GM21447 (cell line): ENCODE data around the gene HTT-AS.
"Not testable (repeated sequence)": the region's sequence is repeated elsewhere in the genome, so short reads cannot be mapped to it uniquely, and the experiment has no call there.

Experiments used
- ATAC-seq: cut with Tn5 transposase; IDR thresholded peaks from one replicate; pipeline ENCODE4 v1.9.1; 2021; ENCODE audit not compliant: unreplicated experiment

HTT-AS gene

GRCh38 chr4:3054169-3054759 is 20.1 kb downstream of the HTT-AS start:
- ATAC-seq = no peak

GRCh38 chr4:3051141-3051897 is 23.0 kb downstream of the HTT-AS start:
- not testable (repeated sequence) for ATAC-seq

DNA sequence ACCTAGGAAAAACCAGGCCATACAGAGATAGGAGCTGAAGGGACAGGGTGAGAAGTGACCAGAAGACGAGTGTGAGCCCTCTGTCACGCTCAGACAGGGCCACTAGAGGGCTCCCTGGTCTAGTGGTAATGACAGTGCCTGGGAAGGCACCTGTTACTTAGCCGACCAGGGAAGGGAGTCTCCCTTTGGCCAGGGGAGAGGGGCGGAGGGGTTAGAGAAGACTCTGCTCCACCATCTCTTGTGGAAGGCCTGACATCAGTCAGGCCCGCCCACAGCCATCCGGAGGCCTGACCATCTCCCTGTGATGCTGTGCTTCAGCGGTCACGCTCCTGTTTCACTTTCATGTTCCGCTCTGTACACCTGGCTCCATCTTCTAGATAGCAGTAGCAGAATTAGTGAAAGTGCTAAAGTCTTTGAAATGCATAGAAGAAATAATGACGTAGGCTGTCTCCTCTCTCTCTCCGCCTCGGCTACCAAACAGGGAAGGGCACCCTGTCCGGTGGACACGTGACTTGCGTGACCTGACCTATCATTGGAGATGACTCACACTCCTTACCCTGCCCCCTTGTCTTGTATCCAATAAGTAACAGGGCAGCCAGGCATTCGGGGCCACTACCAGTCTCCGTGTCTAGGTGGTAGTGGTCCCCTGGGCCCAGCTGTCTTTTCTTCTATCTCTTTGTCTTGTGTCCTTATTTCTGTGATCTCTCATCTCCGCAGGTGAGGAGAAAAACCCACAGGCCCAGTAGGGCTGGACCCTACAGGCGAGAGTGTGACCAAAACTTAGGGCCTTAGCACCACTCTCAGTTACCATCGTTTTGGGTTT is 26.7 kb downstream of the HTT-AS start:
- ATAC-seq = peak; percentile 91

- no peak for ATAC-seq
Observed at GRCh38 chr4:3046623-3047022, 27.7 kb downstream of the HTT-AS start.

GRCh38 chr4:3046162-3046561 is 28.2 kb downstream of the HTT-AS start:
- no peak for ATAC-seq

GRCh38 chr4:3044870-3045819 is 29.2 kb downstream of the HTT-AS start:
- no peak for ATAC-seq

DNA sequence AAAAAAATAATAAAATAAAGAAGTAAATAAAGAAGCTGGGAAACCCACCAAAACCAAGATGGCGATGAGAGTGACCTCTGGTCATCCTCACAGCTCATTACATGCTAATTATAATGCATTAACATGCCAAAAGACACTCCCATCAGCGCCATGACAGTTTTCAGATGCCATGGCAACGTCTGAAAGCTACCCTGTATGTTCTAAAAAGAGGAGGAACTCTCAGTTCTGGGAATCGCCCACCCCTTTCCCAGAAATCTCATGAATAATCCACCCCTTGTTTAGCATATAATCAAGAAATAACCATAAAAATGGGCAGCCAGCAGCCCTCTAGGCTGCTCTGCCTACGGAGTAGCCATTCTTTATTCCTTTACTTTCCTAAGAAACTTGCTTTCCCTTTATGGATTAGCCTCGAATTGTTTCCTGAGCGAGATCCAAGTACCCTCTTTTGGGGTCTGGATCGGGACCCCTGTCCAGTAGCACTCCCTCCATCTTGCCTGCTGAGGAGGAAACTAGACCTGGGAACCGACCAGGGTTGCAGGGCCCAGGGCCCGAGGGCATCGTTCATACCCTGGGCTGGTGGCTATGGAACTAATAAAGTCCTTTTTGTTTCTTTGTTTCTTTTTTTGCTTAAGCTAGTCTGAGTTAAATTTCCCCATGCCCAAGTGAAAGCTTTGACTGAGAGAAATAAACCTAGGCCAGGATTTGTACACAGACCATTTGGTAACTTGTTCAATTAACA is 30.9 kb downstream of the HTT-AS start:
- no peak for ATAC-seq

- no peak for ATAC-seq
Observed at GRCh38 chr4:3042226-3042625, 32.1 kb downstream of the HTT-AS start.

DNA sequence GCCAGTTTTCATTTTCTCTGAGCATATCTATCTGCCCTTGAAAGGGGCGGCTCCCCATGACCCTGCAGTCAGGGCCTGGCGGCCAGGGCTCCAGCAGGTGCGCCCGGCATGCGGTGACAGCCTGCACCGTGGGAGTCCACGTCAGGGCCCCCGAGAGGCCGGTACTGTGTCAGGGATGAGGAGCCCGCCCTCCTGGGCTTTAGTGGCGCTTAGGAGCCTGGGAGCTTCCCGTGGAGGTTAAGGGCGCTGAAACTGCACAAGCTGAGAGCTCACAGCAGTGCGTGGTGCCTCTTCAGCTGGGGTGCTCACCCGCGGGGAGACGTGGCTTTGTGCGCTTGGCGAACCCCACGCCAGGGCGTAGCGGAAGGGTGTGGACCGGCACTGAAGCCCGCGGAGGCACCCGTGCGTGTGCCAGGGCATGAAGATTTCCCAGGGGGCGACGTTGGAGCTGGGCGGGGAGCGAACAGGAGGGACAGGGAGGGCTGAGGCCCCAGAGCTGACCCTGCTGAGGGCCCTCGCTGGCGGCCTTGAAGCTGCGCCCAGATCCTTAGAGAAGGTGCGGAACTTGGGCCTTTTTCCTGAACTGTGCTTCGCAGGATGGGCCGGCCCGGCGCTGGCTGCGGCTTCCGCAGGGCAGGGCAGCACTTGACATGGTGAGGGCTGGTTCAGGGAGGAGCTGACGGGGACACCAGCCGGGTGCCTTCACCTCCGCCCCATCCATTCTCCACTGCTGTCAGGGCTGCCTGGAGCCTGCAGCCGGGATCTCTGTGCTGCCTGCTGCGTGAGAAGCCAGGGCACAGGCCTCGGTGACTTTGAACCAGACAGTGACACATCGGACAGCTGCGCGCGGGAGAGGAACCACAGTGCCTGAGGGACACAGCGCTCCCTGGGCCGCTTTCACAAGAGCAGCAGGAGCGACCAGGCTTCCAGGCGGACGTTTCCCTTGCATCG is 32.9 kb downstream of the HTT-AS start:
- no peak for ATAC-seq

DNA sequence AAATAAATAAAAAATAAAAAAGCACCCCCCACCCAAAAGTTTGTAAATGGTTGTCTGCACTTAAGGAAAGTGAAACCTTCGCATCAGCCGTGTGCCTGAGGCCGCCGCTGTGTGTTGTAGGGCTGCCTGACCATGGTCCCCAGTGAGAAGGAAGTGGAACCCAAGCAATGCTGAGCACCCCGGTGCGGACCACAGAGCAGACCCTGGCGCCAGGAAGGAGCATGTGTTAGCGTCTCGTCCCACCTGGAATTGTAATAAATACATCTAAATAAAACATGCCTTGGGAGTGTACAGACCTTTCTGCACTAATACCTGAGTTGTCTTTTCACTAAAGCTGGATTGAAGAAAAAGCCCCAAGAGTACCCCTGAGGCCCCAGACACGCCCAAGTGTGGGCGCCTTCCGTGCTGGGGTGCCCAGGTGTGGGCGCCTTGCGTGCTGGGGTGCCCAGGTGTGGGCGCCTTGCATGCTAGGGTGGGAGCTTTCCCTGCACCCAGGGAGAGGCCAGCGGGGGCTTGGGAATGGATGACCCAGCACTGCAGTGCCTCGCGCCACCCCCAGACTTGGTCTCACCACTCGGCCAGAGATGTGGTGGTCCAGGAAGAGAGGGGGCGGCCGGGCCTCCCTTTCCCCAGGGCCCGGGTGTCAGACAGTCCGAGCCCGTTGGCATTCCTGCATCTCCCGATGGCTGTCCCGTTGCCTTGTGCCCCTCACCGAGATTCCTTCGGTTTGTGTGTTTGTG is 33.7 kb downstream of the HTT-AS start:
- peak; percentile 51 for ATAC-seq

DNA sequence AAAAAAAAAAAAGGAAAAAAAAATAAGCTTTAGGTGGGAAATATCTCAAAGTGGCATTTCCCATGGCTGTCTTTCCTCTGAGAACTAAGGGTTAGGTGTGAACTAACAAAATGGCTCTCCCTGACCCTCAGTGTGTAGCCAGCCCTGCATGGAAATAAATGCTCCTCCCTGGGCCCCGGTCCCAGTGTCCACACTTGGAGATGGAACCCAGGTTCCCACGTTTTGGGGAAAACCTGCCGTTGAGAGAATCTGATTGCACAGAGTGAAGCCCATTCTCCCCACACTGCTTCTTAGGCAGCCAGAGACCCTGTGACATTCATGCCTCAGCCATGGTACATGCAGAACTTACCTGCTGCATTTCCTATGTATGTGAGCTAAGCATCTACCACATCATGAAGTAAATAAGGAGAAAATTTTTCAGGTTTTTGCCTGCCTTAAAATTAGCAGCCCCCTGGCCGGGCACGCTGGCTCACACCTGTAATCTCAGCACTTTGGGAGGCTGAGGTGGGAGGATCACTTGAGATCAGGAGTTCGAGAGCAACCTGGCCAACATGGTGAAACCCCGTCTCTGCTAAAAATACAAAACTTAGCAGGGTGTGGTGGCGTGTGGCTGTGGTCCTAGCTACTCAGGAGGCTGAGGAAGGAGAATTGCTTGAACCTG is 34.5 kb downstream of the HTT-AS start:
- ATAC-seq = peak; percentile 3

DNA sequence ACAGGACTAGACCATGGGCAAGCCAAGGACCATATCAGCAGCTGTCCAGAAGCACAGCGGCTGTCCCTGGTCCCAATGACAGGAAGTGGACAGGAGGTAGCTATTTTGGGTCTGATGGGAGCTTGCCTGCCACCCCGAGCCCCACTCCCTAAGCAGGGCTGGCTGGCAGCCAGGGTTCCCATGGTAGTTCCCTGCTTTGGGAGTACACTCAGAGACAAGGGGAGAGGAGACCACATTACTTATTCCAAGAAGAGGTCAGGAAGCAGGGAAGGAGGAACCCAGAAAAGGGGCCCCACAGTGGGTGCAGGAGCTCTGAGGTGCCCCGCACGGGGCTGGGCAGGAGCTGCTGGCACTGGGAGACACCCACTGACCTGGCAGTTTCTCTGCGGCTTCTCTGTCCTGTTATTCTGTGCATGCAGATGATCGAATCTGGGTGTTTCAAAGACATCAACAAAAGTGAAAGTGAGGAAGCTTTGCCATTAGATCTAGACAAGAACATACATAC is 36.3 kb downstream of the HTT-AS start:
- no peak for ATAC-seq

DNA sequence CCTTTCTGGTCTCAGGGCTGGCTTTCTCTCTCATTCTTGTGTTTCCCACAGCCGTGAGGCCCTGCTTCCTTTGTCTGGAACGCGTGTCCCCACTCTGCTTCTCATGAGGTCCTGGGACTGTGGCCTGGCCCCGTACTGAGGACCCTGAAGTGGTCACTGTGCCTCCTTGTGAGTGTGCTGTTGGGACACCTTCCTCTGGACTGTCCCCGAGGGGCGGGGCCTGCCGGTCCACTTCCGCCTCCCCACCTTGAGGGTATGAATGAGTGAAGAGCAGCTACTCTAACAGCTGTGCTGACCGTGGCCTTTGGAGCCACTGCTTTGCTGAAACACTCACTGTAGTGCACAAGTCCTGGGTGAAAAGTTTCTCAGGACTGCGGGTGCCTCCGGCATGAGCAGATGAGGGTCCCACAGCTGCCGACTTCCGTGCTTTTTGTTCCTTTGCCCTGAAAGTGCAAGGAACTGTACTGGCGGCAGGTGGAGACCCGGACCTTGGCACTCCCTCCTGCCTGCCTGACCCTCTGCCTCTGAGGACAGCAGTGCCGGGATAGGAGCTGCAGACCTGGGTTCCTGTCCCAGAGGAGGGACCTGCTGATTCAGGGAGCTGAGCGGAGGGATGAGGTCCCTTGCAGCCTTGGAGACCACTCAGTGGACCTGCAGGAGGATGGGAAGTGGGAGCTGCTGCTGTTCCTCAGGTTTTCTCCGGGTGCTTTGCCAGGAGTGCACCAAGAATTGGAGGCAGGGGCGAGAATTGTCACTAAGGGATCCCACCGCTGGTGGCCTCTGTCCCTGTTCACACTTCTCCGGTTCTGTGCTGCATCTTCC is 38.0 kb downstream of the HTT-AS start:
- no peak for ATAC-seq

- no peak for ATAC-seq
Observed at GRCh38 chr4:3035674-3036073, 38.7 kb downstream of the HTT-AS start.

DNA sequence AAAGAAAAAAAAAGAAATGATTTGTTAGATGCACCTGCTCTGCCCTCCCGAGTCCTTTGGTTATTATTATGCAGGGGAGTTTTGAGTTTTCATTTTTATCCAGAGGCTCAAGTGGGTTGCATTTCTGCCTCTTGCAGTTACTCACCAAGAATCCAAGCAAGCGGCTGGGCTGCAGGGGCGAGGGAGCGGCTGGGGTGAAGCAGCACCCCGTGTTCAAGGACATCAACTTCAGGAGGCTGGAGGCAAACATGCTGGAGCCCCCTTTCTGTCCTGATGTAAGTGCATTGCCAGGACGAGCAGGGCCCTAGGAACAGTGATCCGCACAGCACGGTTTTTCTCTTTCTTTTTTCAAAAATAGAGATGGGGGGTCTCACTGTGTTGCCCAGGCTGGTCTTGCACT is 39.1 kb downstream of the HTT-AS start:
- no peak for ATAC-seq

DNA sequence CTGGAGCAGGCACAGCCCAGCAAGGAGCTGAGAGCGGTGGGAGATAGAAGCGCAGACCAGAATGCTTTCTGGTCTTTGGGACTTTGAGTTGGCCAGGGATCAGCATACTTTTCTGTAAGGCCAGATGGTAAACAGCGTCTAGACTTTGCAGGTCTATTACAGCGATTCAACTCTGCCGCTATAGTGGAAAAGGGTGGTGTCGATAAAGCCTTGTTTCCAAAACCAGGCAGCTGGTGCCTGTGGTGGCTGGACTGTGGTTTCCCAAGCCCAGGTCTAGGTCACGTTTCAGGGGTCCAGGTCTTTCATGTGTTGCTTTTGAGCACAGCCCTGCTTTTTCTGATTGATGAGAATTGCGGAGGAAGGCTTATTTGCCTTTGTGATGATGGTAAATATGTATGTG is 40.1 kb downstream of the HTT-AS start:
- ATAC-seq = no peak
